GM21723 (cell line): ENCODE results near the gene COLEC12.

Source experiments
- ATAC-seq: cut with Tn5 transposase; IDR thresholded peaks from one replicate; pipeline ENCODE4 v1.9.1; 2021; ENCODE audit warnings: mild to moderate bottlenecking, moderate library complexity; ENCODE audit not compliant: unreplicated experiment

COLEC12 gene

DNA sequence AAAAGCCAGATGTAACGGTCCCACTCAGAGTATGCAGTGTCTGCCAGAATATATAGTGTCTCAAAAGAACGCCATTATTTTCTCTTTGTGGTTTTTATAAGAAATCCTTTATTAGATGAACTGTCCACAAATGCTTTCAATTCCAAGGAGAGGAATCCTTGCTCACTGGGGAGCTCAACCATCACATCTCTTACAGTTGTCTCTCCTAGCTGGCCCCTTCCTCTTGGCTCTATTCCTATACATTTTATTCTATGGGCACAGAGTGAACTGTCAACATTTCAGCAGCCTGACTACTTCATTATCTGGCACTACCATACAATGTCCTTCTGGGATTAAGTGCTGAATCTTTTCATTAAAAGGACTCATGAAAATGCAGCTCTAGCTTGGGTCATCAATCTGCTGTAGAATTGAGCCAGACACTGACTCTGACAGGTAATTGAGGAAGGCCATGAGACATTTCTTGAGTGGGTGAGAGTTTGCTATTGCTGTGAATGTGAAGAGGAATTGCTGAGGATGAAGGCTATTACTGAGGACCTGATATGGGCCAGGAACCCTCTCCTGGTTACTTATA is 136.2 kb downstream of the COLEC12 start:
- ATAC-seq, result no peak

DNA sequence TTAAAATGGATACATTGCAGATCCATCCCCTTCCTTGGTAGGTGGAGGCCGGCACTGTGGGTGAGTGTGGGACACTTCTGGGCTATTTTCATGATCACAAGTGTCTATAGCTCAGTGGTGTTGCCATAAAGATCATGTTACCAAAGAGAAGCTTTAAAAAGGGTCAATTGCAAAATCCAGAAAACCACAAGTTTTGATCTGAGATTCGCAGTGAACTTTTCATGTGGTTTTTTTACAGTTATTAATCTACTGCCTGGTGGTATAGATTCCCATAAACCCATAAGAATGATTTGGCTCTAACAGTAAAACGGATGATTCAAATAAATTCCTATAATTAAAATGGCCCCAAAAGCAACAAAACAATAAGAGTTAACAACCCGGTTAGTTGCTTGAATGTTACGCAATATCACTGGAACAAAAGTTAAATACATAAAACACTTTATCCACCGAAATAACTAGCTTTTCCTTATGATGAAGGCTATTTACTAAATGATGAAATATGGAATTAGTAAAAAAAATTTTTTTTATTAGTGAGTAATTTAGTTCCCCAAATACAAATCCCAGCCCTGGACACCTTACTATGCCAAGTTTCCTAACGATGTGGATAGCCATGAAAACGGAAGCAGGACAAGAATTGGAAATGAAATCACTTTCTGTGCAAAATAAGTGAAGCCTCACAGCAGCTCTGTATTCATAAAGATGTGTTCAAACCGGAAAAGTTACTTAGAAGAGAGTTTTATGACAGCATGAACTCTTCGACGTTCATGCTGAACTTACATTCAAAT is 137.0 kb downstream of the COLEC12 start:
- no peak for ATAC-seq

DNA sequence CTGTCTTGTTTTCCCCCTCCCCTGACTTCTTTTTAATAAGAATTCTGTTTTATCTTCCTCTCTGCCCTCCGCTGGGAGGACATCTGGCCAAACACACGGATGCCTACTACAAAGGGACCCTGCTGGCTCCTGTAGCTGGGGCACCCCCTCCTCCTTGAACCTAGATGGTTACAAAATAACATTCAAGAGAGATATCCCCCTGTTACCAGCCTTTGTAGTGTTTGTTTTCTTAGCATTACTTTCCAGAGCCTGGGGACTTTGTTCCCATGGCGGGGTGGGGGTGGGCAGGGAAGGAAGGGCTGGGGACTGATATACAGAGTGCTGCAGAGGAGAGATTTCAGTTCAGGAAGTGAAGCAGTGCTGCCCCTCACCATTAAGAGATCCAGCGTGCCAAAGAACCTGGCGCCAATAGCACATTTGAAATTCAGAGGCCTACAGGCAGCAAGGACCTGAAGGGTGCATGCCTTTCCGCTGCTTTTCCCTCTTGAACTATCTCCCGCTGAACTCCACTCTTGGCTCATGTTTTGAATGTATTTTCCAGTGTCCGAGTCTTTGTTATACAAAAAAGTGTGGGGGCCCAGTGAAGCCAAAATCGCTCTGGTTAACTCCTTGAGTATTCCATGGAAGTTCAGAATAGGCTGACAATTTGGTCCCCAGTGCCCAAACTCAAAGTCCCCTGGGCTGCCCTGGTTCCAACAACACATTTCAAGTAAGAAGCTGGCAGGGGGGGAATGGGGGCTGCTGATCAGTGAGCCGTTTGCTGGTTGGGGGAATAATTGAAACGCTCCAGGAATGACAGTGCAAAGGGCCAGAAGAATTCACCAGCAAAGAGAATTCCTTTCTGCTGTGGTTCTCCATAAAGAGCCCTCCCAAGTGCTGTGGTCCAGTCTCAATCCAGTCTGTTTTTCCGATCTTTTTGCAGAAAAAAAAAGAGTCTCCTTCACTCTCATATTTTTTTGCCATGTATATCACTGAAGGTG is 137.9 kb downstream of the COLEC12 start:
- ATAC-seq, result no peak

DNA sequence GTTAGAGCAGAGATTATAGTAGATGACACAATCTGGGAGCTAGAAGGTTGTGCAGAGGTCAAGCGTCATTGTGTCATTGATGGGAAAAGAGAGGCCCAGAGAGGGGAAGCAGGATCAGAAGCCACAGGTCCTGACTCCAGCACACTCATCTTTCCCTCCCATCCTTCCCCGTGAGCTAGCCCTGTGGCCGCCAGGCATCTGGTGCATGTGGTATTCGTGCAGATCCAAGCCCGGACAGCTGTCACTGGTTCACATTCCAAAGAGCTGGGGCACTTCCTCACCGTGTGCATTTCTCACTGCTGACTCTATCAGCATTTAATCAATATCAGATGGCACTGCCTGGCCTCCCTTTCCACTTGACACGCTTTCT is 138.6 kb downstream of the COLEC12 start:
- no peak for ATAC-seq

DNA sequence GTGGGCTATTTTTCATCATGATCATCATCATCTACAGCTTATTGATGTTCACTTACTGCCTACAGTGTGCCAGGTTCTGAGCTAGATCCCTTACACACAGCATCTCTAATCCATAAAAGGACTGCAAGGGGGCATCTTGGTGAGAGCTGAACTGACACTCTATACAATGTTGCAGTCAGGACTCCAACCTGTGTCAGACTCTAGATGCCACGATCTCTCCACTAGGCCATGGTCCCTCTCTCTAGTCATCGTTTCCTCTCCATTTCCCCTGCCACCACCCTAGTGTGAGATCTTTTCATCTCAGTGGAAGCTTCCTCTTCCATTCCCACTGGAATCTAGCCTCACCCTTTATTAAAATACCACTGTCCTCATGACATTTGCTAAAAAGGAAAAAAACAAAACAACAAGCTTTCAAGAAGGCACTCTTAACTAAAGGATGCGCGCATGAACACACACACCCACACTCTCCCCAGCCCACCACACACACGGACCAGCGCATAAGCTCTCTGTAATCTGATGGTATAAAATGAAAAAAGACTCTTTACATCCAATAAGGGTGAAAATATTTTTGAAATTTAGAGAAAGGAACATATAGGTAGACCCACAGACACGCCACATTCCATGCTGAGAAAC is 139.3 kb downstream of the COLEC12 start:
- no peak for ATAC-seq

DNA sequence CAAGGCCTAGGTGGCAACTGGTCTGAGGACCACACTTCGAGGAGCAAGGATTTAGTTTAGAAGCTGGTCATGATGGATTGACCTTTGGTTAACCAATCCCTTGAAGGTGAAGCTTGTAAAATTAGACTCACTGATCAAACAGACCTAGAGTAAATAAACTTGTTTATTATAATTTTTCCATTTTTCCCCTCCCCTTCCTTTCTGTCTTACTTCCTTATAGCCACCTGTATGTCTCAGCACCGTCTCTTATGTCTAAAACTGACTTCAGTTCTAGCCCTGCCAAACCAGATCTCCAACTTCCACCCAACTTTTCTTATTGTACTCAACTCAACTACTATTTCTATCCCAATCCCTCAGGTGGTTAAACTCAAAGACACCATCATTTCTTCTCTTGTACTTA is 139.8 kb downstream of the COLEC12 start:
- ATAC-seq, result no peak

DNA sequence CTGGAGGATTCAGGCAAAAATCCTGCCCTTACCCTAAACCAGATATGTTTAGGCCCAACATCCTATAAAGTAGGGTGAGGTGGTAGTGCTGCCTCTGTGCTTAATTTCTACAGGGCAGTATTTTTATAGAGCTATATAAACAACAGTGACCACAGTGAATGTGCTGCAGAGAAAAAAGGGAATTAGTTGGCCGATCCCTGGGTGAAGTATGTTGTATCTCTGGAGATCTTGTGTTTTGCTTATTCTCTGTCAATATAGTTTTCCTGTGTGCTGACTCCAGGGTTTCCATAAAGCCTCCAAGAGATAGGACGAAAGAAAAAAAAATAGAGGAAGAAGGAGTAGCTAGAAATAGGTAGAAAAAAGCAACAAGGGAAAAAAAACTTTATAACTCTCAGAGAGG is 143.7 kb downstream of the COLEC12 start:
- ATAC-seq, result no peak

DNA sequence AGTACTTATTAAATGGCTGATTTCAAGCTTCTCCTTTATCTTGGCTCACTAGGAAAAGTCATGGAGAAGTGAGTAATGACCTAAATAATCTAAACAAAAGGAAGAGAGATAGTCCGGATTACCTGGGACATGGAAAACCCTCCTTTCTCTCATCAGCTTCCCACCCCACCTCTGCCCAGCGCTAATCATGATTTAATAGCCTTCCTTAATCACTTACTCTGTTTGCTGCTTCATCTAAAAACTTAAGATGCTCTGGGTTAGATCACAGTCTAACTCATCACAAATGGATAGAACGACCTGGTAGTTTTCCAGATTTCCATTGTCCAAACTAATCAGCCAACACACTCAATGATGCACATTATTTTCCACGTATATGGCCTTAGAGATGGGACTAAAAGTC is 144.8 kb downstream of the COLEC12 start:
- ATAC-seq, result no peak

DNA sequence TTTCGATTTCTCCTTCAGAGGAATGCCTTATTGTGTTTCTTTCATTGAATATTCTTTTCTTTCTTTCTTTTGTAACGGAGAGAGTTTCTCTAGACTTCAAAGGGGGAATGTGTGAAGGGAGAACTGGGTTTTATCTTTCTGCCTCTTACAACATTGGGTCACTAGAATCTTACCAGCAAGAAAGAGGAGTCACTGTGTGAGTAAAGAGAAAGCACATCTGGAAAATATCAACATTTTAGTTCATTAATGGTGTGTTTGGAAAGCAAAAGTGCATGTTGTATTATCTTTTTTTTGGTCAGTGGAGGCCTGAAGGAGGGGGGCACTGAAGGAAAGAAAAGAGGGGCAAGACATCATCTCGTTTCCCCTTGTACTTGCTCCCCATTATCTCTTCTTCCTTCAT is 146.0 kb downstream of the COLEC12 start:
- no peak for ATAC-seq

DNA sequence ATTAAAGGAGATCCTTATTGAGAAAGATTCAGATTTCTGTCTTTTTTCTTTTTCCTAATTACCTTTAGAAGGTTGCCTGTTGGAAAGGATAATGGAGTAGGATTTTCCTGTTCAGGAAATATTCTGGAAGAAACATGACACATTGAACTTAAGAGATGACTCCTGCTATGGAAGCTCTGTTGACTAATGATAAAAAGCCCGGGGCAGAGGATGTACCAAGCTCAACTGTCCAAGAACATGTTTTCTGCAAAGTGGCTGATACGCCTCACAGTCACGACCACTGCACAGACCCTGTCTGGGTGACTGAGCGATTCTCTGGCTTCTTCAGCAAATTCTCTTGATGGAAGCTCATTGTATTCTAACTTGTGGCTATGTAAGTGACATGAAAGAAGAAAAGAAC is 146.5 kb downstream of the COLEC12 start:
- no peak for ATAC-seq

DNA sequence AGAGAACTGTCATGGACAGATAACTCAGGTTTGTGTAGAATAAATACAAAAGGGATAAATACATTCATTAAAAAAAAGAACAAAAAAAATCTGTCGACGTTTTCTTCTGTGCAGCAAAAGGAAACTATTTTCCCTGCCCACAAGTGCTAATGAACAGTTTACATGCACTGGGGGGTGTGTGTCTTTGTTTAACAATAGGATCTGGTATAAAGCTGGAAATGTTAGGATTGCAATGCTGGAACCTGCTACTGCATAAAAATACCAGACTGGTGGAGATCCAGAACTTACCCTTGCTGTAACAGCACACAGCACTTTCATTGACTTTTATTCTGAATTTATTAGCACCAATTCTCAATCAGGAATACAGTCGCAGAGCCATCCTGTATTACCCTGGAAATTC is 148.1 kb downstream of the COLEC12 start:
- no peak for ATAC-seq

DNA sequence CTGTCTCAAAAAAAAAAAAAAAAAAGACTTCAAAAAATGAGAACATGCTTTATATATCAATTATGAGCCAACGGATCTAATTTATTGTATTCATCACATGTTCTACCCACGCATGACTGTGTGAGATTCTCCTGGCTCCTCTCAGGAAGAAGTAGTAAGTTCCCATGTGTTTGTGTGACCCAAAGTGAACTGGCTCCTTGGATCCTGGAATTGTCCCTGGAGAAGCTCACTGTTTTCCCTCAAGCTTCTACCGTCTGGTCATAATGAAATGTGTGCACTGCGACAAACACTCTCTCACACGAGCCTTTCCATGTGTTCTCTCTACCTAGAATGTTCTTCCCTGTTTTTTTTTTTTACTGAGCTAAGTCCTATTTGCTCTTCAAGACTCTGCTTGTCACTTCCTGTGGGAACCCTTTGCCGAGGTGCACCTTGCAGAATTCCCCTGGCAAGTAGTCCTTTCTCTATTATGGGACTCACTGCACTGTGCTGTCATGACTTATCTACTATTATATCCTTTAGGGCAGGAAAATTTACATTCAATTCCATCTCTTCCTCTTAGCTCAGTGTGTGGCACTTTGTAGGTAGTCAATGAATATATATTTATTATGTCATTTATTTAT is 149.4 kb downstream of the COLEC12 start:
- ATAC-seq, result no peak

DNA sequence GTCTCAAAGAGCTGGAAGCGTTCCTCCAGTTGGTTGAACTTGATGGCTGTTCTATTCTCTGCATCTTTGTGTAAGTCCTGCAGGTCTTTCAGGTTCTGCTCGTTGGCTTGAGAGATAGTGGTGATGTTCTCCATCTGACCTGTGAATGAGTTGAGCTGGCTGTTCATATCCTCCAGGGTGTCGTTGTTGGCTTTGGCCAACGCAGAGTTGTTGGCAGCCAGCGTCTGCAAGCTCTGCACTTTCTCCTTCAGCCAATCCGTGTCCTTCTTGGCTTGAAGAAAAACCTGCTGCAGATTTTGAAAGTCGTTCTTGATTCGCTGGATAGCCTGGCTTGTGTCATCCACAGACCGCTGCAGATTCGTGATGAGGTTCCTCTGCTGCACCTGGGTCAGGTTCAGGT is 153.9 kb downstream of the COLEC12 start:
- no peak for ATAC-seq

DNA sequence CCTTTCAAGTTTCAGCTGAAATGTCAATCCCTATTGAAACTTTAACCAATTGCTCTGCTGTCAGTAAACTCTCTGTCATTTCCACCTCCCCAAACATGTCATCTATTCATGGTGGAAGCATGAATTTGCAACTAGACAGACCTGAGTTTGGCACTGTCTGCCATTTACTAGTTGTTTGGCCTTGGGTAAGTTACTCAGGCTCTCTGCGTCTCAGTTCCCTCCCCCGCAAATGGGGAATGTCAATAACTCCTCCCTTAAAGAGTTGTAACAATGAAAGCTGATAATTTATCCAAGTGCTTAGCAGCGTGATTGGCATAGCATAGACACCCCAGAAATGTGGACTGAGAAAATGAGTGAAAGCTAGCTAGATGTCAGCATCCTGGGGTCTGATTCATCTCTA is 159.4 kb downstream of the COLEC12 start:
- ATAC-seq, result no peak

DNA sequence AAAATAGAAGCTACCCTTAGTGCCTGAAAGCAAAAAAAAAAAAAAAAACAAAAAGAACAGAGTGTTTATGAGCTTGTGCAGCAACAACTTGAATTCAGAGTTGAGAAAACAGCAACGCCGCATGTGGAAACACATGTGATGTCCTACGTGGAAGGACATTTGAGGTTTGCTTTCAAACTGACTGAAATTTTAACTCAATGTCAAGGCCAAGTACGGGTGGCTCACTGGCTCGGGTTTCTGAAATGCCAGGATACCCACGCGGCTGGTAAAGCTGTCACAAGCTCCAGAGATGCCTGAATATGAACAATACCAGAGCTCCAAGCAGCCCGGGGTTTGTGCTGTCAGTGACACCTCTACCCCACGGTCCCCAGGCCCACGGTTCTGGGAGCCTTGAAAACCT is 160.5 kb downstream of the COLEC12 start:
- ATAC-seq, result no peak

DNA sequence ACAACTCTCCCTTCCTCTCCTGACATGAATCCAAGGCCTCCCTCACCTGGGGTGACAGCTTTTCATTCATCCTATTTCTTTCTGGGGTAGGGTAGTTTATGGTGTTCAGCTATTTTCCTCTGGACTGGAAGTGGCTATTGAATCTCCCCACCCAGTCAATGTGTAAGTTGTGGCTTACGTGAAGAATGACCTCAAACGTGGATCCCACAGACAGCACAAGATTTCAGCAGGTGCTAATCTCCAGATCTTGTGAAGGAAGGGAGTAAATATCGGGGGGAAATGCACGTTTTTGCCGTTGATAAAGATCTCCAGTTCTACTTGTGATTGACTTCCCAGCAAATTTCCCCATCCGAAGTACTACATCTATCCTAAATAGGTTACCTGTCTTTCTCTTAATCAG is 161.3 kb downstream of the COLEC12 start:
- ATAC-seq, result no peak

DNA sequence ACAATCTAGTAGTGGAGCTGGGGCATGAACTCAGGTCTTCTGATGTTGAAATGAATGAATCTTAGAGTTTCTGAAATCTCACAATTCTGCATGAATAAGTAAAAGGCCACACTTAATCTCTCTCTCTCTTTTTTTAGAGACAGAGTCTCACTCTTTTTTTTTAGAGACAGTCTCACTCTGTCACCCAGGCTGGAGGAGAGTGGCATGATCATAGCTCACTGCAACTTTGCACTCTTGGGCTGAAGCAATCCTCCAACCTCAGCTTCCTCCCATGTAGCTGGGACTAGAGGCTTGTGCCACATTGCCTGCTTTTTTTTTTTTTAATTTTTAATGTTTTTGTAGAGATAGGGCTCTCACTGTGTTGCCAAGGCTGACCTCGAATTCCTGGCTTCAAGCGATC is 163.8 kb downstream of the COLEC12 start:
- no peak for ATAC-seq

DNA sequence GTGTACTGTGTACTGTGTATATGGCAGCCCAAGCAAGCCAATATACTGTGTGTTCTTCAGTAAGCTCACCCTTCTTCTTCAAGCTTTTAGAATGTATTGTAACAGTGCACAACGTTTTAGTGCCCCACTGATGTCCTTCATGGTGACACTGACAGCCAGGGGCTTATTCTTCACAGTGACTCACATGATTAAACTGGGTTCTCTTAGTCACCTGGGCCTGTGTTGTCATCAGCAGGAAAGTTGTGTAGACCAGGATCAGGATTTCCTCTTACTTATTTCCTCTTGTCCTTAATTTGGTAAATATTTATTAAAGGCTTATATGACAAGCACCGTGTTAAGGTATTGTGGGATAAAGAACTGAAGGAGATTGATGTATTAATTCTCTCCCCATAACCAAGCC is 164.8 kb downstream of the COLEC12 start:
- ATAC-seq, result no peak

DNA sequence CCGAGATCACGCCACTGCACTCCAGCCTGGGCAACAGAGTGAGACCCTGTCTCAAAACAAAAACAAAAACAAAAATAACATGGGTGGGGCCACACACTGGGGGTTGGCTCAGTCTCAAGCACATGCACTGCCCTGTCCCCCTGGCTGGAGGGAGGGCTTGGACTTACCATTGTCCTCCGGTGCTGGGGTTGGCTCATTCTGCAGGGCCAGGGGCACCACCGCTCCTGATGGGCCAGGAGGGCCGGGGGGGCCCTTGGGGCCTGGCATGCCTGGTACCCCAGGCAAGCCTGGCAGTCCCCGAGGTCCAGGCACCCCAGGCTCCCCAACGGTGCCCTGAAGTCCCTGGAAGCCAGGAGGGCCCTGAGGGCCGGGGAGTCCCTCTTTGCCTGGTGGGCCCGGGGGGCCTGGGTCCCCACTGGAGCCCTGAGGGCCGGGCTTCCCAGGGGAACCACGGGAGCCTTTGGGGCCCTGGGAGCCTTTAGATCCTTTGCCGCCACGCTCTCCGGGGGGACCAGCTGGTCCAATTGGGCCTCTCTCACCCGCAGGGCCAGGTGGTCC is 165.8 kb downstream of the COLEC12 start:
- no peak for ATAC-seq

DNA sequence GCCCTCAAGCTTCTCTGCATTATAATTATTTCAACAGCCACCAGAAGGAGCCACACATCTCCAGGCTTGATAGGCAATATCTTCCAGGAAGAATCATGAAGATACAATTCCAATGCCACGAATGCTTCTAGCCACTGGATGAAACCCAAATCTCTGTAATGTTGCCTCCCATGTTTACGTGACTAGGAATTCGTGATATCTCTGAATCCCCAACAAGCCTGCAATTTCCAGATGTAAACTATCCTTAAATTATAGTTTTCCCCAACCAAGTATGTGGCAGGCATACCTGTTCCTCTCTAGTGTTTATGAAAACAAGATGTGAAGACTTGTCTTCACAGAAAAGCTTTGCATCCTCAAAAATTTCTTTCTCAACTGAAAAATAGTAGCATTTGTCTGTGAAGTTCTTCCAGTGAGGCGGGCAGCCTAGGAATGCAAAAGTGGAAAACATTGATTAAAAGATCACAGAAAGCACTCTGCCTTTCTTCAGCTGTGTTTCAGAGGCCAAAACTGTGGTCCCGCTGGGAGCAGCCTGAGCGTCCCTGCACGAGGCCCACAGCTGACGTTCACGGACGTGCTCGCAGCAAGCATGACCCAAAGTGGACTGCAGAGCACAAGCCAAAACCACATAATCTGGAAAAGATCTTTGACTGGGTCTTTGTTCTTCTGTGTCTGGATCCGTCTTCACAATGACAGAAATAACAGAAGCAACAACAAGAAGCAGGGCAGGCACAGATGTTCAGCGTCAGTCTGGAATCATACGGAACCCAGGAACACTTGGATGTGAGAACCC is 167.6 kb downstream of the COLEC12 start:
- no peak for ATAC-seq
